Activated CD8-positive, alpha-beta memory T cell treated with anti-CD3 and anti-CD28 coated beads for 24 hours (primary cell): ENCODE results near the gene IER5L.
"Not testable (repeated sequence)": the region's sequence is repeated elsewhere in the genome, so short reads cannot be mapped to it uniquely, and the experiment has no call there.

ENCODE experiments used
- DNase-seq: peaks from one replicate; pipeline ENCODE4 v3.0.0-alpha.2; 2020

IER5L gene

DNA sequence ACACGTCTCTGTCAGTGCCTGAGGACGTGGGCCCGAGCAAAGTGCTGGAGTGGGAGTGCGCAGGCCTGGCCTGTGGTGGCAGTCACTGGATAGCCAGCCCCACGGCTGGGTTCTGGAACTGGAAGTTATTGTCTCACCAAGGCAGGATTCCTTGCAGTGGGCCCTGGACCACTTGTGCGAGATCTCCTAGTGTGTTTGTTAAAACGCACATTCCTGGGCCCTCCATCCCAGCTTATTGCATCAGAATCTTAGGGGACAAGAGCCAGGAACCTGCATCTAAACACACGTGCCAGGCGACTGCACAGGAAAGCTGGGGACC is 40.0 kb downstream of the IER5L start:
- DNase-seq = no peak

DNA sequence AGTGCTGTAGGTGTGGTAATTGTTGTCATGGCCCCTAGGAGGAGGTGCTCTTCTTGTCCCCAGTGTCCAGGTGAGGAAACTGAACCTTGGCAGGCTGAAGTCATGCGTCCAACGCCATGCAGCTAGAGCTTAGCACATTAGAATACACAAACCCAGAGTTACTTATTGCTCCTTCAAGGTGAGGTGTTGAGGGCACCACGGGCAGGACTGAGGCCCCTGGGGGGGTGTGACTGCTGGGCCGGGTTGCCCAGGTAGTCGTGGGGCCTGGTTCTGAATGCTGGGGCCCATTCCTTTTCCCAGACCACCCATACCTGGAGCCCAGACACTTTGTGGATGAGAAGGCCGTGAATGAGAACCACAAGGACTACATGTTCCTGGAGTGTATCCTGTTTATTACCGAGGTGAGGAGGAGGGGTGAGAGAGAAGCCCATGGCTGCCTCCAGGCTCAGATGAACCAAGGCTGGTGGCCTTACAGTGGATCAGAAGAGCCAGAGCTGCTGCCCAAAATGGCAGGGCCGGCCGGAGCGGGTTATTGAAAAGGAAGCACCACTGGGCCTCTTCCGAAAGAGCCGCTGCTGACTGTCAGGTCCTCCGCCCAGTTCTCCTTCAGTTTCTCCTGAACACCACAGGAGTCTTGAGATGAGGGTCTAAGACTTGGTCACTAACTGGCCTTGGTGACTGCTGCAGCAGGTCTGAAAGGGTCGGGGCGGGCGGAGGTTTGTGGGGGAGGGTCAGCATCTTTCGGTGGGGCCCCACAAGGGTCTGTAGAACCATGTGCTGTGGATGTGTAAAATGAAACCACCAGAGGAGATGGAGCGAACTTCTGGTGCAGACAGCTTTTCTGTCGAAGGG is 40.5 kb downstream of the IER5L start:
- DNase-seq = no peak

DNA sequence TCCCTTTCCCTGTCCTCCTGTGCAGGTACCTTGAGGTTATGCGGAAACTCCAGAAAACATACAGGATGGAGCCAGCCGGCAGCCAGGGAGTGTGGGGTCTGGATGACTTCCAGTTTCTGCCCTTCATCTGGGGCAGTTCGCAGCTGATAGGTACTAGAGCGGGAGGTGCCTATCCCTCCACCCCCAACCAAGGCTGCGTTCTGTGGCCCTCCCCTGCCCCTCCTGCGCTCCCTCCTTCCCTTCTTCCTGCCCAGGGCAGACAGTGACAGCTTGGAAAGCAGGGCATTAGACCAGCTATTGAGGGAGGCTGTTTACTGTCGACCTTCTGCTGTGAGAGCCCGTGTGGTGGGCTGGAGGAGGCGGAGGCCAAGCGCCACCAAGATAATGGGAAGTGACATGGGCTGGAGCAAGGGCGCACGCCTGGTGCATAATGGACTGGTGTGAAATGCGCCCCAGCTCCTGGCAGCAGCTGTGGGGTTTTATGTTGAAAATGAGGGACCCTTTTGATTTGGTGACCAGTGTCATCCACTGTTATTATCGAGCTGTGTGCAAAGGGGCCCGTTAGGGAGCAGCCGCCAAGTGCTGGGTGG is 41.5 kb downstream of the IER5L start:
- no peak for DNase-seq

GRCh38 chr9:129135476-129135875 is 42.6 kb downstream of the IER5L start:
- no peak for DNase-seq

GRCh38 chr9:129133082-129133481 is 45.0 kb downstream of the IER5L start:
- no peak for DNase-seq

DNA sequence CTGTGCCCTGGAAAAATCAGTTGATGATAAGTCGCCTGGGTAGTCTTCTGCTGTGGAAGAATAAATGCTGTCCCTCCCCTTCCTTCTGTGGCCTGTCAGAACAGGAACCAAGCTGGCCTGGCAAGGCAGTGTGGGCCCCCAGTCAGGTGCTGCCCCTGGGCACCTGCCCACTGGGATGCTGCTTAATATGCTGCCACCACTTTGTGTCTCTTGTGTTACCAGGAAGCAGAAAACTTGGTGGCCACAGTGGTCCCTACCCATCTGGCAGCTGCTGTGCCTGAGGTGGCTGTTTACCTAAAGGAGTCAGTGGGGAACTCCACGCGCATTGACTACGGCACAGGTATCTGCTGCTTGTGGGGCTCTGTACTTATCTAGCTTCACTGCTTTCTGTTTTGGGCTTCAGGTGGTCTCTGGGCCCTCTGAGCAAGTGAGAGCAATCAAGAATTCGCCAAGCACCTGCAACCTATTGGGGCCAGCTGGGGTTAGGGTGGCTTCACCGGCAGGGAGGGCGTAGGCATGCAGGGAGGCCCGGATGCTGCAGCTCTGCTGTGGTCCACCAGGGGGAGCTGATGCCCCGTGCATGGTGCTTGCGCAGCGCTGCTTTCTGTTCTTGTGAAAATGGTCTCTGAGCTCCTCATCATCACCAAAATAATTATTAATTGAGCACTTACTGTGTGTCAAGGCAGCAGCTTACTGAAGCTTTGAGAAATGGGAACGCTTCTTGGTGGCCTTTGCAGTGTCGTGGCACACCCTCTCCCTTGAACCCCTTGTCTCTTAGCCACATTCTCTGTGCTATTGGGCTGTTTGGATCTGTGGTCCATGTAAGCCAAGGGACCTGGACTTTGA is 46.5 kb downstream of the IER5L start:
- peak; percentile 93 for DNase-seq

GRCh38 chr9:129130791-129131190 is 47.3 kb downstream of the IER5L start:
- no peak for DNase-seq

GRCh38 chr9:129130271-129130670 is 47.8 kb downstream of the IER5L start:
- DNase-seq = not testable (repeated sequence)

GRCh38 chr9:129128689-129129088 is 49.4 kb downstream of the IER5L start:
- DNase-seq = no peak

DNA sequence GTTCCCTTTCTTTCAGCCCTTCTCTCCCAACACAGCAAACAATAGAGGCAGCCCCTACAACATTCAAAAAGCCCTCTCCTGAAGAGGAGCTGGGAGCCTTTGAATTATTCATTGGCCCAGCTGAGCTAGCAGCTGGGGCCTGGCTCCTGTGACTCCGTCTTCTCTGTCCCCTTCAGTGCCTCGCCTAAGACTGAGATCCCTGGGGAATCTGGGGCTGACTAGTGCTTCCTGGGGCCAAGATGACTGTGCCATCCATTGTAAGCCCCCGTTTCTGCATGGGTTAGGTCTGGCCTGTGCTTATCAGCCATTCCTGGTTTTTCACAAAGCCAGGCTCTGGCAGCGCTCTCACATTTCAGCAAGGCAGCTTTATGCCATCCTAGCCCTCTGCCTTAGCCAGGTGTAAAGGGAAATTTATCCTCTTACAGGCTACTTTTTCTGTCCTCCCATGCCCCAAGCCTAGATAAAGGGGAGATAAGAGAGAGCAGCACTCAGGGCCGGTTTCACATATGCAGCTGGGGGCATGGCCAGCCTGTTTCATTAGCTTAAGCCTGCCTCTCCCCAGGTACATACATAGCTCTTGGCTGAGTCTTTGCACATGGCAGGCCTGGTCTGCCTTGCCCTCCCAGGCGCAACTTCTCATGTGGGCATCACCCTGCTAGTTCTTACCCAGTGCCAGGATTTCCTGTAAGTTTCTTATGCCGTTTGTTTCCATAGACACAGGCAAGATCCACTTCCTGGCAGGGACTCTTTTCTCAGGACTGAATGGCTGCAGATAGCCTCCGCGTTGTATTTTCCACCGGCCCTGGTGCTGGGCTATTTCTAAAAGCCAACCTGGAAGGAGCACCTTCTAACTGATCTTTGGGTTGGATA is 51.1 kb downstream of the IER5L start:
- no peak for DNase-seq
